ENCODE data around the gene PDHX. TPM values are rescaled to one million over a fixed set of nuclear protein-coding genes. Genes with fewer than 3 reads are reported as not detected.

The PDHX gene
- total RNA-seq, 6 experiments from 2014 or later = 37.4 to 47.0 (median 42.2) TPM

GRCh38 chr11:34997952-34998528 lies 81.6 kb downstream of the PDHX start:
- H3K27ac Mint-ChIP-seq = peak overlapping the region; percentile 62
- H3K4me3 Mint-ChIP-seq = peak overlapping the region; percentile 25; the same call in 1 of the 2 replicates
- no peaks in the 10 kb centered on the region for H3K9me3 Mint-ChIP-seq
- peak; percentile 18 for DNase-seq
- peaks cover 2% of the 10 kb centered on the region; the same call in 1 of the 2 replicates for H3K27me3 Mint-ChIP-seq (ENCODE audit: insufficient read depth)
- TF ChIP-seq CTCF (IDR thresholded peaks at IDR 0.05) = peak; percentile 82
- peaks cover 41% of the 10 kb centered on the region for H3K4me1 Mint-ChIP-seq (ENCODE audit: low read depth)
- peaks cover 7% of the 10 kb centered on the region for H3K36me3 Mint-ChIP-seq (ENCODE audit: low read depth)

- Mint-ChIP-seq H3K27ac (no peak overlapping the region), H3K27me3 (ENCODE audit: insufficient read depth) (peaks cover 2% of the 10 kb centered on the region; the same call in 1 of the 2 replicates), H3K9me3 (no peaks in the 10 kb centered on the region), H3K36me3 (ENCODE audit: low read depth) (no peaks in the 10 kb centered on the region; the same call in 1 of the 2 replicates), H3K4me1 (ENCODE audit: low read depth) (peaks cover 53% of the 10 kb centered on the region), H3K4me3 (no peak overlapping the region)
- no peak for DNase-seq
- no peak for TF ChIP-seq CTCF (IDR thresholded peaks at IDR 0.05)
These were observed 83.0 kb downstream of the PDHX start for GRCh38 chr11:34999453-34999852.

- H3K4me3 Mint-ChIP-seq = no peak overlapping the region
- no peak for DNase-seq
- no peaks in the 10 kb centered on the region; the same call in 1 of the 2 replicates for H3K36me3 Mint-ChIP-seq (ENCODE audit: low read depth)
- TF ChIP-seq CTCF (IDR thresholded peaks at IDR 0.05) = no peak
- peaks cover 2% of the 10 kb centered on the region; the same call in 1 of the 2 replicates for H3K27me3 Mint-ChIP-seq (ENCODE audit: insufficient read depth)
- peaks cover 51% of the 10 kb centered on the region for H3K4me1 Mint-ChIP-seq (ENCODE audit: low read depth)
- H3K9me3 Mint-ChIP-seq = no peaks in the 10 kb centered on the region
- no peak overlapping the region for H3K27ac Mint-ChIP-seq
These were observed 86.8 kb downstream of the PDHX start for GRCh38 chr11:35003186-35003585.

- Mint-ChIP-seq H3K9me3 (no peaks in the 10 kb centered on the region), H3K4me3 (no peak overlapping the region), H3K27ac (peak overlapping the region; percentile 38), H3K36me3 (ENCODE audit: low read depth) (no peaks in the 10 kb centered on the region; the same call in 1 of the 2 replicates), H3K27me3 (ENCODE audit: insufficient read depth) (peaks cover 2% of the 10 kb centered on the region; the same call in 1 of the 2 replicates), H3K4me1 (ENCODE audit: low read depth) (peaks cover 51% of the 10 kb centered on the region)
- no peak for TF ChIP-seq CTCF (IDR thresholded peaks at IDR 0.05)
- DNase-seq = no peak
These were observed 87.2 kb downstream of the PDHX start for GRCh38 chr11:35003658-35004057.

GRCh38 chr11:35005141-35005780 lies 88.8 kb downstream of the PDHX start:
- Mint-ChIP-seq H3K27ac (no peak overlapping the region), H3K9me3 (no peaks in the 10 kb centered on the region), H3K4me3 (no peak overlapping the region), H3K36me3 (ENCODE audit: low read depth) (no peaks in the 10 kb centered on the region), H3K27me3 (ENCODE audit: insufficient read depth) (peaks cover 2% of the 10 kb centered on the region; the same call in 1 of the 2 replicates), H3K4me1 (ENCODE audit: low read depth) (peaks cover 52% of the 10 kb centered on the region)
- DNase-seq = no peak
- no peak for TF ChIP-seq CTCF (IDR thresholded peaks at IDR 0.05)
